ENCODE results near the gene MLIP.

GRCh38 chr6:54254886-54255285, 143.6 kb downstream of the MLIP start:
- TF ChIP-seq POLR2A (IDR thresholded peaks at IDR 0.05) = no peak
- no peak for TF ChIP-seq CTCF (IDR thresholded peaks at IDR 0.05)

Data from breast epithelium (tissue), 3 donors.